HuH-7 (cell line): Measurements from ENCODE around the gene SORBS1.

Experiments used
- DNase-seq: peaks from one replicate; pipeline ENCODE4 v3.0.0; 2011; ENCODE audit warnings: low spot score

The SORBS1 gene

GRCh38 chr10:95459446-95460045, 101.6 kb downstream of the SORBS1 start:
- no peak for DNase-seq

GRCh38 chr10:95458871-95459270, 102.3 kb downstream of the SORBS1 start:
- DNase-seq, result no peak

GRCh38 chr10:95458014-95458413, 103.2 kb downstream of the SORBS1 start:
- DNase-seq, result no peak

GRCh38 chr10:95457319-95457886, 103.8 kb downstream of the SORBS1 start:
- no peak for DNase-seq

- no peak for DNase-seq
These were observed 104.7 kb downstream of the SORBS1 start for GRCh38 chr10:95456516-95456915.

GRCh38 chr10:95454940-95455339, 106.2 kb downstream of the SORBS1 start:
- DNase-seq, result no peak

- DNase-seq, result no peak
These were observed 106.8 kb downstream of the SORBS1 start for GRCh38 chr10:95454356-95454755.

- no peak for DNase-seq
These were observed 109.3 kb downstream of the SORBS1 start for GRCh38 chr10:95451568-95452524.

GRCh38 chr10:95451150-95451549, 110.0 kb downstream of the SORBS1 start:
- no peak for DNase-seq

GRCh38 chr10:95450188-95450587, 111.0 kb downstream of the SORBS1 start:
- DNase-seq, result no peak

GRCh38 chr10:95447685-95448084, 113.5 kb downstream of the SORBS1 start:
- no peak for DNase-seq

- peak; percentile 69 for DNase-seq
These were observed 115.2 kb downstream of the SORBS1 start for GRCh38 chr10:95445837-95446486.

GRCh38 chr10:95445223-95445836, 115.8 kb downstream of the SORBS1 start:
- DNase-seq, result no peak

GRCh38 chr10:95444792-95445191, 116.4 kb downstream of the SORBS1 start:
- no peak for DNase-seq

GRCh38 chr10:95443636-95444035, 117.5 kb downstream of the SORBS1 start:
- no peak for DNase-seq

GRCh38 chr10:95442341-95442740, 118.8 kb downstream of the SORBS1 start:
- no peak for DNase-seq

GRCh38 chr10:95441547-95441923, 119.6 kb downstream of the SORBS1 start:
- no peak for DNase-seq

- no peak for DNase-seq
These were observed 120.2 kb downstream of the SORBS1 start for GRCh38 chr10:95440756-95441546.

GRCh38 chr10:95440038-95440725, 121.0 kb downstream of the SORBS1 start:
- DNase-seq, result no peak

GRCh38 chr10:95438781-95439180, 122.4 kb downstream of the SORBS1 start:
- no peak for DNase-seq

GRCh38 chr10:95437669-95438068, 123.5 kb downstream of the SORBS1 start:
- DNase-seq, result no peak
